CD4-positive, alpha-beta T cell (primary cell): ENCODE data around the gene G6PC3. TPM values are rescaled to one million over a fixed set of nuclear protein-coding genes. Genes with fewer than 3 reads are reported as not detected.
A peak's percentile ranks its signal among the peaks of the same experiment; 100 is the strongest.

ENCODE experiments used
- ATAC-seq: fragments of 200-7000 bp; cut with Tn5 transposase; one replicate; pipeline ENCODE4 v1.10.0; 2022; ENCODE audit warnings: mild to moderate bottlenecking; ENCODE audit not compliant: poor library complexity
- CTCF ChIA-PET: fragments of 350-600 bp; sonication (Branson Sonifier 250); formaldehyde crosslinking; loops from one replicate; lab custom pipeline; 2021; ENCODE audit warnings: antibody characterized with exemption, inconsistent platforms; lab: Charles Lee
- POLR2A ChIA-PET: fragments of 350-600 bp; sonication (Branson Sonifier 250); formaldehyde crosslinking; loops from one replicate; lab custom pipeline; 2021; ENCODE audit warnings: antibody characterized with exemption, inconsistent platforms; lab: Charles Lee
- DNase-seq, 14 experiments: peaks; one replicate each; pipeline ENCODE4 v3.0.0-alpha.2; 2013 to 2020; ENCODE audit warnings: mixed read lengths in 2 of 14
- H3K27ac ChIP-seq, 2 donors: one replicate each; pipeline versions ENCODE4 v1.5.1 to v1.7.0; 2013; ENCODE audit warnings: low read length in 2 of 2, low read depth in 1 of 2, mild to moderate bottlenecking in 1 of 2
- H3K27me3 ChIP-seq, 2 experiments: 1 replicate in 1 of 2; 2 replicates in 1 of 2; pipeline versions ENCODE4 v1.6.1 to v1.7.0; 2013; ENCODE audit warnings: low read length in 2 of 2, control low read depth in 1 of 2, mild to moderate bottlenecking in 1 of 2, moderate library complexity in 1 of 2; ENCODE audit not compliant: insufficient read depth in 2 of 2, control insufficient read depth in 1 of 2
- H3K36me3 ChIP-seq: one replicate; pipeline ENCODE4 v1.6.1; 2013; ENCODE audit warnings: low read length, control low read depth; ENCODE audit not compliant: insufficient read depth
- H3K4me1 ChIP-seq: one replicate; pipeline ENCODE4 v1.6.1; 2013; ENCODE audit warnings: low read length, control low read depth; ENCODE audit not compliant: insufficient read depth
- H3K4me3 ChIP-seq: one replicate; pipeline ENCODE4 v1.5.1; 2013; ENCODE audit warnings: mild to moderate bottlenecking, low read length, moderate library complexity
- H3K9me3 ChIP-seq, 2 experiments: 1 replicate in 1 of 2; 2 replicates in 1 of 2; pipeline versions ENCODE4 v1.6.1 to v1.7.0; 2013; ENCODE audit warnings: low read length in 2 of 2, mild to moderate bottlenecking in 2 of 2, control low read depth in 1 of 2, moderate library complexity in 1 of 2; ENCODE audit not compliant: control insufficient read depth in 1 of 2, insufficient read depth in 1 of 2
- H3K27ac Mint-ChIP-seq: one replicate; pipeline ENCODE4 v1.8.0; 2020; ENCODE audit warnings: mixed read lengths
- H3K27me3 Mint-ChIP-seq: one replicate; pipeline ENCODE4 v1.8.0; 2021; ENCODE audit warnings: mixed read lengths
- H3K36me3 Mint-ChIP-seq: one replicate; pipeline ENCODE4 v1.8.0; 2021; ENCODE audit warnings: low read depth, mixed read lengths
- H3K4me1 Mint-ChIP-seq: one replicate; pipeline ENCODE4 v1.8.0; 2021; ENCODE audit warnings: low read depth, mixed read lengths
- H3K4me3 Mint-ChIP-seq: one replicate; pipeline ENCODE4 v1.8.0; 2020; ENCODE audit warnings: mild to moderate bottlenecking, mixed read lengths
- H3K9me3 Mint-ChIP-seq: one replicate; pipeline ENCODE4 v1.8.0; 2020; ENCODE audit warnings: mixed read lengths
- CTCF ChIP-seq: fragments of 200-600 bp; IDR thresholded peaks from one replicate; pipeline ENCODE4 v1.8.0; 2022; ENCODE audit warnings: antibody characterized with exemption, mild to moderate bottlenecking
- intact Hi-C, 2 experiments: fragments of 100-400 bp; cut with DNase I in 1 of 2; cut with micrococcal nuclease in 1 of 2; formaldehyde crosslinking; loops; one replicate each; pipeline versions ENCODE4 v1.15.1 to v1.9.0; 2023 to 2025; cut with DNase I, micrococcal nuclease
- total RNA-seq, 174 experiments: library from RNA in 2 of 174; stranded (reverse) in 2 of 174; gene quantifications; one replicate each; pipeline ENCODE4 v1.2.3 and lab custom pipeline; 2021 to 2026

G6PC3 gene
- total RNA-seq, 2 experiments from 2014 or later = 5.6 to 5.8 TPM

- Mint-ChIP-seq H3K4me1 (peaks cover 54% of the 10 kb centered on the region), H3K9me3 (no peaks in the 10 kb centered on the region), H3K4me3 (peak overlapping the region; percentile 95), H3K27me3 (no peaks in the 10 kb centered on the region), H3K36me3 (peaks cover 14% of the 10 kb centered on the region), H3K27ac (peak overlapping the region; percentile 91)
- Histone ChIP-seq H3K36me3 (no peaks in the 10 kb centered on the region), H3K27me3 (no peaks in the 10 kb centered on the region), H3K9me3 (no peaks in the 10 kb centered on the region), H3K27ac (peak overlapping the region in 1 of 2 donors; percentile 71), H3K4me3 (peak overlapping the region; percentile 77), H3K4me1 (peaks cover 43% of the 10 kb centered on the region)
- ChIA-PET CTCF (interaction anchor here (0.9 to 1.2 kb wide), 2 partner anchors 141 to 276 kb away, joined by 3 read pairs; no protein-coding TSS in a partner anchor), POLR2A (interaction anchor here (0.6 to 1.1 kb wide), 2 partner anchors 54 to 179 kb away, joined by 3 to 4 read pairs; partner anchors contain the start of gene HDAC5)
- DNase-seq (peak in 1 of 14 experiments; percentile 25), ATAC-seq (no peak)
- no peak for TF ChIP-seq CTCF
- intact Hi-C loops = loop anchor here (5.0 kb wide), 4 partner anchors 52 to 277 kb away; partner anchors contain the start of genes GRN (in 1 of the 2), HDAC5 (in 1 of the 2) and TMUB2 (in 1 of the 2)
Measured at GRCh38 chr17:44069974-44070454, 521 bp upstream of the G6PC3 start.

GRCh38 chr17:44071198-44071520 lies 624 bp downstream of the G6PC3 start:
- Mint-ChIP-seq H3K4me3 (peak overlapping the region; percentile 95), H3K9me3 (no peaks in the 10 kb centered on the region), H3K27me3 (no peaks in the 10 kb centered on the region), H3K27ac (peak overlapping the region; percentile 91), H3K4me1 (peaks cover 45% of the 10 kb centered on the region), H3K36me3 (peaks cover 18% of the 10 kb centered on the region)
- Histone ChIP-seq H3K4me1 (peaks cover 33% of the 10 kb centered on the region), H3K4me3 (peak overlapping the region; percentile 77), H3K27me3 (no peaks in the 10 kb centered on the region), H3K36me3 (peaks cover 9% of the 10 kb centered on the region), H3K9me3 (no peaks in the 10 kb centered on the region), H3K27ac (peak overlapping the region; percentile 61 to 71)
- intact Hi-C loops = no loop called here
- ChIA-PET POLR2A (no interaction called here), CTCF (no interaction called here)
- peak in 4 of 14 experiments; percentile 26 to 70 (median 42) for DNase-seq
- no peak for TF ChIP-seq CTCF
- no peak for ATAC-seq

- no peak for ATAC-seq
- Mint-ChIP-seq H3K4me3 (peak overlapping the region; percentile 85), H3K36me3 (peaks cover 24% of the 10 kb centered on the region), H3K4me1 (peaks cover 41% of the 10 kb centered on the region), H3K27me3 (no peaks in the 10 kb centered on the region), H3K9me3 (no peaks in the 10 kb centered on the region), H3K27ac (peak overlapping the region; percentile 91)
- no peak for DNase-seq
- H3K4me3 ChIP-seq = no peak overlapping the region
- intact Hi-C loops = no loop called here
- H3K27ac ChIP-seq = peak overlapping the region in 1 of 2 donors; percentile 71
- H3K9me3 ChIP-seq = no peaks in the 10 kb centered on the region
- no peaks in the 10 kb centered on the region for H3K27me3 ChIP-seq
- peaks cover 16% of the 10 kb centered on the region for H3K36me3 ChIP-seq
- ChIA-PET POLR2A (no interaction called here), CTCF (no interaction called here)
- peaks cover 31% of the 10 kb centered on the region for H3K4me1 ChIP-seq
- TF ChIP-seq CTCF = no peak
Measured at GRCh38 chr17:44071772-44072171, 1.2 kb downstream of the G6PC3 start.
